RWPE2 (cell line): ENCODE data around the gene NTNG2.

Source experiments
- ATAC-seq: fragments of 200-7000 bp; cut with Tn5 transposase; 3 replicates; pipeline ENCODE4 v1.9.1; 2021; ENCODE audit warnings: low read depth
- DNase-seq: peaks from one replicate; pipeline ENCODE4 v3.0.0-alpha.2; 2020; ENCODE audit warnings: low spot score
- H3K27ac ChIP-seq: fragments of 450-650 bp; 2 replicates; pipeline ENCODE4 v1.5.1; 2017; ENCODE audit warnings: mild to moderate bottlenecking; ENCODE audit not compliant: poor library complexity, severe bottlenecking
- H3K27me3 ChIP-seq: fragments of 250-450 bp; sonication (Bioruptor Pico); 2 replicates; pipeline ENCODE4 v1.5.1; 2021; ENCODE audit warnings: mild to moderate bottlenecking, moderate library complexity; ENCODE audit not compliant: insufficient read depth, poor library complexity, severe bottlenecking
- H3K36me3 ChIP-seq: fragments of 250-450 bp; sonication (Bioruptor Pico); 2 replicates; pipeline ENCODE4 v1.5.1; 2020; ENCODE audit warnings: low read depth, mild to moderate bottlenecking, moderate library complexity
- H3K4me1 ChIP-seq: fragments of 250-450 bp; sonication (Bioruptor Pico); 2 replicates; pipeline ENCODE4 v1.5.1; 2021; ENCODE audit warnings: mild to moderate bottlenecking, moderate library complexity; ENCODE audit not compliant: insufficient read depth, poor library complexity, severe bottlenecking
- H3K4me3 ChIP-seq: fragments of 250-450 bp; sonication (Bioruptor Pico); 2 replicates; pipeline ENCODE4 v1.5.1; 2021; ENCODE audit warnings: mild to moderate bottlenecking, moderate library complexity; ENCODE audit not compliant: severe bottlenecking
- H3K9me3 ChIP-seq: fragments of 250-450 bp; sonication (Bioruptor Pico); 2 replicates; pipeline ENCODE4 v1.5.1; 2021; ENCODE audit warnings: mild to moderate bottlenecking, moderate library complexity; ENCODE audit not compliant: severe bottlenecking
- TF ChIP-seq, protein P1 (sequence below): fragments of 450-650 bp; IDR thresholded peaks from one replicate; pipeline ENCODE4 v1.5.1; 2017; ENCODE audit warnings: mild to moderate bottlenecking, moderate library complexity; ENCODE audit not compliant: poor library complexity, severe bottlenecking

Gene NTNG2

DNA sequence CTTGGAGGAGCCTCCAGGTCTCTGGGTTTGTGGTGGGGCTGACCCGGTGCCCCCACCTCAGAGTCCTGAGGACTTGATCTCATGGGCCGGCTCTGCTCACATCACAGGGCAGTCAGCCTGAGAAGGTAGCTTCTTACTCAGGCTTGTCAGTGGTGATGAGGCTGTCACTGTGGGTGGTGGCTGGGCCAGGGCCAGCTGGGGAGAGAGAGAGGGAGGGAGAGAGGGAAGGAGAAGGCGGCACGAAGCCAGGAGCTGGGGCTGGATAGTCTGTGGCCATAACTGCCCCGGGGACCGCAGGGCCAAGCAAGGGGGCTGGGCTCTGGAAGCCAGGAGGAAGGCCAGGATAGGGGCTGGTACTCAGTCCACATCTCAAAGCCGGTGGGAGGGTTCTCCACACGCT lies 6.5 kb downstream of the NTNG2 start:
- no peaks in the 10 kb centered on the region for H3K9me3 ChIP-seq
- ATAC-seq, result no peak
- no peak for DNase-seq
- H3K4me3 ChIP-seq, result no peak overlapping the region
- H3K4me1 ChIP-seq, result no peaks in the 10 kb centered on the region
- TF ChIP-seq, protein P1, sequence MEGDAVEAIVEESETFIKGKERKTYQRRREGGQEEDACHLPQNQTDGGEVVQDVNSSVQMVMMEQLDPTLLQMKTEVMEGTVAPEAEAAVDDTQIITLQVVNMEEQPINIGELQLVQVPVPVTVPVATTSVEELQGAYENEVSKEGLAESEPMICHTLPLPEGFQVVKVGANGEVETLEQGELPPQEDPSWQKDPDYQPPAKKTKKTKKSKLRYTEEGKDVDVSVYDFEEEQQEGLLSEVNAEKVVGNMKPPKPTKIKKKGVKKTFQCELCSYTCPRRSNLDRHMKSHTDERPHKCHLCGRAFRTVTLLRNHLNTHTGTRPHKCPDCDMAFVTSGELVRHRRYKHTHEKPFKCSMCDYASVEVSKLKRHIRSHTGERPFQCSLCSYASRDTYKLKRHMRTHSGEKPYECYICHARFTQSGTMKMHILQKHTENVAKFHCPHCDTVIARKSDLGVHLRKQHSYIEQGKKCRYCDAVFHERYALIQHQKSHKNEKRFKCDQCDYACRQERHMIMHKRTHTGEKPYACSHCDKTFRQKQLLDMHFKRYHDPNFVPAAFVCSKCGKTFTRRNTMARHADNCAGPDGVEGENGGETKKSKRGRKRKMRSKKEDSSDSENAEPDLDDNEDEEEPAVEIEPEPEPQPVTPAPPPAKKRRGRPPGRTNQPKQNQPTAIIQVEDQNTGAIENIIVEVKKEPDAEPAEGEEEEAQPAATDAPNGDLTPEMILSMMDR, result no peak
- H3K27ac ChIP-seq, result no peak overlapping the region
- no peaks in the 10 kb centered on the region for H3K36me3 ChIP-seq
- H3K27me3 ChIP-seq, result peaks cover 71% of the 10 kb centered on the region

DNA sequence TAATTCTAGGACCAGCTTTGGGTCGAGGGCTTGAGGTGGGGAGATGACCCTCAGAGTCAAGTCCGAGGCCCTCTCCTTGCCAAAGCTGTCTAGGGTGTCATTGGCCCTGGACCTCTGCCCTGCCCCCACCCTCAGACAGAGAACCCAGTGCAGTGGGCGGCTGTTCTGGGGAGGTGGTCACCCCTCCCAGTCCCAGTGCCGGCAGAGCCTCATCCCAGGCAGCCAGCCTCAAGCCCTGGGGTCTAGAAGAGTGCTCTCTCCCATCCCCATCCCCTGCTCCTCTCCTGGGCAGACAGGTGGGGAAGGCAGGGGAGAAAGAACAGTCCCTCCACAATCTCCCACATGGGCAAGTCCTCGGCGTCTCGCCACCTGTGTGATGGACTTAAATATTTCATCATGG lies 7.0 kb downstream of the NTNG2 start:
- no peak for DNase-seq

DNA sequence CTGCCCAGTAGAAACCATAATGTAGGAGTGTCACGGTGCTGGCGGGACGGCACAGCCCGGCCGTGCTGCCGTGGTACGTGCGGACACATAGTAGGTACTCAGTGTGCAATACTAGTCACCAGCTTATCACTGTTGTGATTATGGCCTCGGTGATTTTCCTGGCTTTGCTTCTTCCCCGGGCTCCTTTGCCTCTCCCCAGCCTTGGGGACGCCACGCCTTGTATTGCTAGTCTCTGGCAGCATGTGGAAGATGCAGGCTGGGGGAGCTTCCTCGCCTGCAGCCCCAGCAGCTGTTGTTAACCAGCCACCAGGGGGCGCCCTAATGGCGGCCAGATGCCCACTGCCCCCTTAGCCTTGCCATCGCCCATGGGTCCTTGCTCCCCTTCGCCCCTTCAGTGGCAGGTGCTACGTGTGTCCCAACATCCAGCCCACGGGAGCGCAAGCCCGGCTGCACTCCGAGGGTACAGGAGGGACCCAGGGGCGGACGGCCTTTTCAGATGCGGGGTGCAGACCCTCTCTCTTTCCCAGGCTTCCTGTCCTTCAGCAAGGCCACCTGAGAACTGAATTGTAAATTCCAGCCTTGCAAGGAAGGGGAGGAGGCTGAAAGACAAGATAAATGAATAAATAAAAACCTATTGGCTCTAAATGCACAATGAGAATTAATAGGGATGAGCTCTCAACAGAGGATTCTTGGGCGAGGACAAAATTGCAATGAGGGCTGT lies 8.0 kb downstream of the NTNG2 start:
- H3K27me3 ChIP-seq, result peaks cover 56% of the 10 kb centered on the region
- no peak for DNase-seq
- no peaks in the 10 kb centered on the region for H3K36me3 ChIP-seq
- peak; percentile 50; the same call in 1 of the 3 replicates for ATAC-seq
- H3K9me3 ChIP-seq, result no peaks in the 10 kb centered on the region
- H3K4me1 ChIP-seq, result no peaks in the 10 kb centered on the region
- no peak overlapping the region for H3K27ac ChIP-seq
- no peak overlapping the region for H3K4me3 ChIP-seq
- TF ChIP-seq, protein P1, result peak; percentile 67

More for the DNA sequence above, 7.0 kb downstream of the NTNG2 start:
- no peak overlapping the region for H3K4me3 ChIP-seq
- H3K27ac ChIP-seq, result no peak overlapping the region
- no peak for ATAC-seq
- H3K27me3 ChIP-seq, result peaks cover 66% of the 10 kb centered on the region
- no peaks in the 10 kb centered on the region for H3K4me1 ChIP-seq
- H3K36me3 ChIP-seq, result no peaks in the 10 kb centered on the region
- TF ChIP-seq, protein P1, result no peak
- H3K9me3 ChIP-seq, result no peaks in the 10 kb centered on the region

DNA sequence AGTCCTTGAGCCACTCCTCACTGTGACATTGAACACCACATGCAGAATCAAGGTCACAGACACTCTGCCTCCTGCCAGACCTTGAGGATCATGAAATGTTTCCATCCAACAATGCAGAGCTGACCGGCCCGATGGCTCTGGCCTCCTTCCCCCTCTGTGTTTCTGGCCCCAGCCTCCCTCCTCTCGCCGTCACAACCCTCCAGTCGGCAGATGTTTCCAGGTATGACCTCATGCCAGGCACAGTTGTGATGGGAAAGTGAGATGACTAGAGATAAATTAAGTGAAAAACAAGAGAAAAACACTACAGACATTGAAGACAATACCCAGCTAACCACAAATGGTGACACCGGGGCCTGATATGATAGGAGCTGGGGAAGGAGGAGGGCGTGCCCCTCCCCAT lies 9.8 kb downstream of the NTNG2 start:
- no peak overlapping the region for H3K27ac ChIP-seq
- no peaks in the 10 kb centered on the region for H3K9me3 ChIP-seq
- no peaks in the 10 kb centered on the region for H3K36me3 ChIP-seq
- H3K4me3 ChIP-seq, result no peak overlapping the region
- DNase-seq (no peak), ATAC-seq (no peak)
- H3K27me3 ChIP-seq, result peaks cover 38% of the 10 kb centered on the region
- H3K4me1 ChIP-seq, result no peaks in the 10 kb centered on the region
- TF ChIP-seq, protein P1, result no peak

DNA sequence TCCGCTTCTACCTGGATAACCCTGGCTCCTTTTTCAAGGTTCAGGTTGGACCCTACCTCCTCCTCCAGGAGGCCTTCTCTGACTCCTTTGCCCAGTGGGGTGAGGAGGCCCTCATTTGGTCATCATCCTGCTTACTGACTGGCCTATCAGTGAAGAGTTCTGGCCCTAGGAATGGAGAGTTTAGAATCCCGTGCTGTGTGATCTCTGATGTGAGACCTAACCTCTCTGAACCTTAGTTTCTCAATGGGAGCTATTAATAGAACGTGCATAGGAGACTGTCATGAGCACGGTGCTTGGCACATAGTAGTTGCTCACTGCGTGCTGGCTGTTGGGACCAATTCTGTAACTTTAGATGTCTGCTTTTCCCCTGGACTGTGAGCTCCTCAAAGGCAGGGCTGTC lies 10.3 kb downstream of the NTNG2 start:
- ATAC-seq, result no peak
- no peak for DNase-seq
- Histone ChIP-seq H3K9me3 (no peaks in the 10 kb centered on the region), H3K27me3 (peaks cover 33% of the 10 kb centered on the region), H3K27ac (no peak overlapping the region), H3K4me1 (no peaks in the 10 kb centered on the region), H3K4me3 (no peak overlapping the region), H3K36me3 (no peaks in the 10 kb centered on the region)
- TF ChIP-seq, protein P1, result no peak
